Measurements from ENCODE around the gene ESYT2. TPM values are rescaled to one million over a fixed set of nuclear protein-coding genes. Genes with fewer than 3 reads are reported as not detected.
A peak's percentile ranks its signal among the peaks of the same experiment; 100 is the strongest.

Gene ESYT2
- total RNA-seq, 2 experiments from 2014 or later = 62.4 to 64.2 TPM

- H3K27ac Mint-ChIP-seq = no peak overlapping the region
- POLR2A ChIA-PET = no interaction called here
These were observed 82.4 kb downstream of the ESYT2 start for GRCh38 chr7:158746957-158747356.

GRCh38 chr7:158745057-158745715, 84.1 kb downstream of the ESYT2 start:
- Mint-ChIP-seq H3K4me1 (ENCODE audit: low read depth) (peaks cover 2% of the 10 kb centered on the region), H3K27ac (no peak overlapping the region), H3K9me3 (no peaks in the 10 kb centered on the region), H3K36me3 (peaks cover 41% of the 10 kb centered on the region), H3K27me3 (no peaks in the 10 kb centered on the region), H3K4me3 (no peak overlapping the region)
- intact Hi-C loops (cut with micrococcal nuclease) = no loop called here
- CTCF ChIA-PET = interaction anchor here (0.7 kb wide), 2 partner anchors 31 to 71 kb away, joined by 3 read pairs; no protein-coding TSS in a partner anchor
- DNase-seq = no peak
- POLR2A ChIA-PET = no interaction called here

More at GRCh38 chr7:158746957-158747356, 82.4 kb downstream of the ESYT2 start:
- Mint-ChIP-seq H3K36me3 (peaks cover 28% of the 10 kb centered on the region), H3K4me1 (ENCODE audit: low read depth) (no peaks in the 10 kb centered on the region), H3K27me3 (no peaks in the 10 kb centered on the region), H3K4me3 (no peak overlapping the region), H3K9me3 (no peaks in the 10 kb centered on the region)
- CTCF ChIA-PET = no interaction called here
- DNase-seq = no peak
- intact Hi-C loops (cut with micrococcal nuclease) = no loop called here

GRCh38 chr7:158744070-158744469, 85.2 kb downstream of the ESYT2 start:
- no peak overlapping the region for H3K27ac Mint-ChIP-seq
- POLR2A ChIA-PET = no interaction called here
- H3K36me3 Mint-ChIP-seq = peaks cover 39% of the 10 kb centered on the region
- DNase-seq = no peak
- CTCF ChIA-PET = no interaction called here
- peaks cover 2% of the 10 kb centered on the region for H3K4me1 Mint-ChIP-seq (ENCODE audit: low read depth)
- no peaks in the 10 kb centered on the region for H3K9me3 Mint-ChIP-seq
- intact Hi-C loops (cut with micrococcal nuclease) = no loop called here
- H3K4me3 Mint-ChIP-seq = no peak overlapping the region
- no peaks in the 10 kb centered on the region for H3K27me3 Mint-ChIP-seq

- intact Hi-C loops (cut with micrococcal nuclease) = no loop called here
- CTCF ChIA-PET = interaction anchor here (0.7 to 1.2 kb wide), 2 partner anchors 10 to 234 kb away, joined by 3 read pairs; no protein-coding TSS in a partner anchor
- DNase-seq = no peak
- H3K27me3 Mint-ChIP-seq = no peaks in the 10 kb centered on the region
- peaks cover 45% of the 10 kb centered on the region for H3K36me3 Mint-ChIP-seq
- H3K4me3 Mint-ChIP-seq = no peak overlapping the region
- no peaks in the 10 kb centered on the region for H3K9me3 Mint-ChIP-seq
- H3K27ac Mint-ChIP-seq = no peak overlapping the region
- peaks cover 2% of the 10 kb centered on the region for H3K4me1 Mint-ChIP-seq (ENCODE audit: low read depth)
- POLR2A ChIA-PET = interaction anchor here (0.9 kb wide), 1 partner anchor 11 kb away, joined by 4 read pairs; no protein-coding TSS in a partner anchor
These were observed 86.1 kb downstream of the ESYT2 start for GRCh38 chr7:158743219-158743618.

GRCh38 chr7:158742065-158742821, 87.1 kb downstream of the ESYT2 start:
- Mint-ChIP-seq H3K4me1 (ENCODE audit: low read depth) (peaks cover 2% of the 10 kb centered on the region), H3K36me3 (peaks cover 41% of the 10 kb centered on the region), H3K4me3 (no peak overlapping the region), H3K27me3 (no peaks in the 10 kb centered on the region), H3K9me3 (no peaks in the 10 kb centered on the region), H3K27ac (no peak overlapping the region)
- ChIA-PET POLR2A (interaction anchor here (0.9 kb wide), 1 partner anchor 10 kb away, joined by 4 read pairs; no protein-coding TSS in a partner anchor), CTCF (interaction anchor here (0.7 to 1.2 kb wide), 2 partner anchors 11 to 235 kb away, joined by 3 read pairs; no protein-coding TSS in a partner anchor)
- intact Hi-C loops (cut with micrococcal nuclease) = no loop called here
- DNase-seq = no peak

- ChIA-PET POLR2A (no interaction called here), CTCF (no interaction called here)
- Mint-ChIP-seq H3K27me3 (no peaks in the 10 kb centered on the region), H3K4me1 (ENCODE audit: low read depth) (peaks cover 2% of the 10 kb centered on the region), H3K4me3 (no peak overlapping the region), H3K27ac (no peak overlapping the region), H3K36me3 (peaks cover 43% of the 10 kb centered on the region), H3K9me3 (no peaks in the 10 kb centered on the region)
- intact Hi-C loops (cut with micrococcal nuclease) = no loop called here
- no peak for DNase-seq
These were observed 88.0 kb downstream of the ESYT2 start for GRCh38 chr7:158741294-158741666.

GRCh38 chr7:158740657-158741293, 88.5 kb downstream of the ESYT2 start:
- no peaks in the 10 kb centered on the region for H3K27me3 Mint-ChIP-seq
- H3K4me3 Mint-ChIP-seq = no peak overlapping the region
- no peak for DNase-seq
- H3K27ac Mint-ChIP-seq = no peak overlapping the region
- peaks cover 43% of the 10 kb centered on the region for H3K36me3 Mint-ChIP-seq
- ChIA-PET CTCF (no interaction called here), POLR2A (interaction anchor here (0.6 kb wide), 1 partner anchor 9 kb away, joined by 3 read pairs; no protein-coding TSS in a partner anchor)
- intact Hi-C loops (cut with micrococcal nuclease) = no loop called here
- peaks cover 2% of the 10 kb centered on the region for H3K4me1 Mint-ChIP-seq (ENCODE audit: low read depth)
- H3K9me3 Mint-ChIP-seq = no peaks in the 10 kb centered on the region

- Mint-ChIP-seq H3K27ac (peak overlapping the region; percentile 34), H3K27me3 (no peaks in the 10 kb centered on the region), H3K9me3 (no peaks in the 10 kb centered on the region), H3K4me1 (ENCODE audit: low read depth) (peaks cover 2% of the 10 kb centered on the region), H3K36me3 (peaks cover 40% of the 10 kb centered on the region), H3K4me3 (no peak overlapping the region)
- intact Hi-C loops (cut with micrococcal nuclease) = no loop called here
- ChIA-PET CTCF (interaction anchor here (1.0 kb wide), 1 partner anchor 35 kb away, joined by 3 read pairs; the partner anchor contains the start of gene NCAPG2), POLR2A (interaction anchor here (0.6 kb wide), 1 partner anchor 10 kb away, joined by 3 read pairs; no protein-coding TSS in a partner anchor)
- no peak for DNase-seq
These were observed 89.2 kb downstream of the ESYT2 start for GRCh38 chr7:158740013-158740656.

- Mint-ChIP-seq H3K4me1 (ENCODE audit: low read depth) (peaks cover 2% of the 10 kb centered on the region), H3K9me3 (no peaks in the 10 kb centered on the region), H3K27me3 (no peaks in the 10 kb centered on the region), H3K27ac (peak overlapping the region; percentile 54), H3K36me3 (peaks cover 43% of the 10 kb centered on the region), H3K4me3 (no peak overlapping the region)
- ChIA-PET POLR2A (no interaction called here), CTCF (no interaction called here)
- intact Hi-C loops (cut with micrococcal nuclease) = no loop called here
- DNase-seq = no peak
These were observed 90.5 kb downstream of the ESYT2 start for GRCh38 chr7:158738841-158739240.

GRCh38 chr7:158737064-158737695, 92.1 kb downstream of the ESYT2 start:
- no peak overlapping the region for H3K4me3 Mint-ChIP-seq
- POLR2A ChIA-PET = interaction anchor here (0.8 kb wide), 1 partner anchor 17 kb away, joined by 3 read pairs; no protein-coding TSS in a partner anchor
- CTCF ChIA-PET = interaction anchor here (0.8 kb wide), 1 partner anchor 240 kb away, joined by 3 read pairs; no protein-coding TSS in a partner anchor
- H3K4me1 Mint-ChIP-seq (ENCODE audit: low read depth) = peaks cover 2% of the 10 kb centered on the region
- H3K9me3 Mint-ChIP-seq = no peaks in the 10 kb centered on the region
- no peak overlapping the region for H3K27ac Mint-ChIP-seq
- intact Hi-C loops (cut with micrococcal nuclease) = no loop called here
- peaks cover 38% of the 10 kb centered on the region for H3K36me3 Mint-ChIP-seq
- H3K27me3 Mint-ChIP-seq = no peaks in the 10 kb centered on the region
- DNase-seq = no peak

GRCh38 chr7:158735935-158736334, 93.4 kb downstream of the ESYT2 start:
- peaks cover 2% of the 10 kb centered on the region for H3K4me1 Mint-ChIP-seq (ENCODE audit: low read depth)
- no peaks in the 10 kb centered on the region for H3K9me3 Mint-ChIP-seq
- no peaks in the 10 kb centered on the region for H3K27me3 Mint-ChIP-seq
- H3K4me3 Mint-ChIP-seq = no peak overlapping the region
- DNase-seq = no peak
- intact Hi-C loops (cut with micrococcal nuclease) = no loop called here
- peaks cover 36% of the 10 kb centered on the region for H3K36me3 Mint-ChIP-seq
- ChIA-PET CTCF (interaction anchor here (0.7 kb wide), 1 partner anchor 79 kb away, joined by 3 read pairs; no protein-coding TSS in a partner anchor), POLR2A (no interaction called here)
- no peak overlapping the region for H3K27ac Mint-ChIP-seq
